Fibroblast of the aortic adventitia (primary cell): Measurements from ENCODE around the gene KIF15. TPM values are rescaled to one million over a fixed set of nuclear protein-coding genes. Genes with fewer than 3 reads are reported as not detected.

Experiments used
- DNase-seq: peaks from one replicate; pipeline ENCODE4 v3.0.0-alpha.2; 2010; ENCODE audit warnings: low read depth
- H3K4me3 ChIP-seq: 2 replicates; pipeline ENCODE4 v1.5.1; 2011; ENCODE audit warnings: low read depth, mild to moderate bottlenecking, control low read depth, low read length, moderate library complexity
- CTCF ChIP-seq: IDR thresholded peaks from 2 replicates; pipeline ENCODE4 v1.5.1; 2011; ENCODE audit warnings: mild to moderate bottlenecking, low read length, control low read depth, inconsistent platforms; ENCODE audit not compliant: insufficient read depth
- total RNA-seq: library from RNA; depleted of rRNA; stranded (reverse); fragments of >200 nt; gene quantifications from 2 replicates; pipeline ENCODE4 v1.2.3, GENCODE V29; 2012; ENCODE audit warnings: low replicate concordance

Gene KIF15
- total RNA-seq, 1 donor = 17.1 TPM

- H3K4me3 ChIP-seq = no peak overlapping the region
- TF ChIP-seq CTCF = no peak
- no peak for DNase-seq
Measured at GRCh38 chr3:44890258-44890657, 128.7 kb downstream of the KIF15 start.

- H3K4me3 ChIP-seq = no peak overlapping the region
- no peak for TF ChIP-seq CTCF
- DNase-seq = no peak
Measured at GRCh38 chr3:44890852-44891251, 129.3 kb downstream of the KIF15 start.

DNA sequence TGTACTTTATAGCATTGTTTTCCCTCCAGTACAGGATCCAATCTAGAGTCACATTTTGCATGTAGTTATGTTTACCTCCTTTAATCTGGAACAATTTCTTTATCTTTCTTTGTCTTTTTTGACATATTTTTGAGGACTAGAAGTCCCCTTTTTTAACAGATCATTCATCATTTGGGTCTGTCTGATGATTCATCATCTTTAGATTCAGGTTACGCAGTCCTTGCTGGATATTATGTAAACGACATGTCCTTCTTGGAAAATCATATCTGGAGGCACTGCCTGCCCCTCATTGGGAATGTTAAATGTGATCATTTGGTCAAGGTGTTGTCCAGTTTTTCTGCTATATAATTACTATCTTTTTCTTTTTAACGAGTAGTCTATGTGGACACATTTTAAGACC, 131.1 kb downstream of the KIF15 start:
- DNase-seq = peak; percentile 36
- H3K4me3 ChIP-seq = no peak overlapping the region
- TF ChIP-seq CTCF = no peak

DNA sequence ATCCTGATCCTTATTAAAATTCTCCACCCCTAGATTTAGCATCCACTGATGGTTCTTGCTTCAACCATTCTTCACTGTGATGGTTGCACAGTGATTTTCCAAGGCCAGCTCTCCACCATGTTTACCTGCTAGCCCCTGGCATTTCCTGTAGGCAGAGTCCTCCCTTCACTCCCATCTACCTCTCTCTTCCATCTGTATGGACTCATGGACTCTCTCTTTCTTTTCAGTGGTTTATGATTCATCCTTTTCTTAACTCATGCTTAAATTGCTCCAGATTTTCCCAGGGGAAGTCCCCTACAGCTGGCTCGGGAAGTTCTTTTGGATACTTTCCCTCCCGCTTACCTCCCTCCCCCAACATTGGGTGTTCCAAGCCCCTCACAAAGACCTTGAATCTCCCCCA, 131.5 kb downstream of the KIF15 start:
- H3K4me3 ChIP-seq = no peak overlapping the region
- no peak for TF ChIP-seq CTCF
- DNase-seq = peak; percentile 68

DNA sequence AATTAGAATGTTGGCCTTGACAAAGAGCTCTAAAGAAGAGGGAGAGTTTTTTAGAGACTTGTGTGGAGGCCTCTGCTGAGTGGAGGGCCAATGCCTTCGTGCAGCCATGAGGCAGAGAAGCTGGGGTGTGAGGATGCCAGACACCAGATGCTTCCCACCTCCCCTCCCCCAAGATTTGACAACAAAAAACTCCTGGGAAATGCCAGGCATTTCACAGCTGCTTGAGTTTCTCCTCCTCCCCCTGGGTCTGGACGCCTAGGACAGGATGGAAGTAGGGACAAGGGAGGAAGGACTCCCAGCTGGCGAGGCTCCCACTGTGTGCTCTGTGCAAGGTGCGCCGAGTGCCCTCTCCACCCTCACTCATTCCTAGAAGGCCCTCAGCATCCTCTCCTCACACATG, 132.9 kb downstream of the KIF15 start:
- TF ChIP-seq CTCF = no peak
- H3K4me3 ChIP-seq = no peak overlapping the region
- peak; percentile 10 for DNase-seq

GRCh38 chr3:44896440-44896839, 134.8 kb downstream of the KIF15 start:
- no peak overlapping the region for H3K4me3 ChIP-seq
- DNase-seq = no peak
- TF ChIP-seq CTCF = no peak

DNA sequence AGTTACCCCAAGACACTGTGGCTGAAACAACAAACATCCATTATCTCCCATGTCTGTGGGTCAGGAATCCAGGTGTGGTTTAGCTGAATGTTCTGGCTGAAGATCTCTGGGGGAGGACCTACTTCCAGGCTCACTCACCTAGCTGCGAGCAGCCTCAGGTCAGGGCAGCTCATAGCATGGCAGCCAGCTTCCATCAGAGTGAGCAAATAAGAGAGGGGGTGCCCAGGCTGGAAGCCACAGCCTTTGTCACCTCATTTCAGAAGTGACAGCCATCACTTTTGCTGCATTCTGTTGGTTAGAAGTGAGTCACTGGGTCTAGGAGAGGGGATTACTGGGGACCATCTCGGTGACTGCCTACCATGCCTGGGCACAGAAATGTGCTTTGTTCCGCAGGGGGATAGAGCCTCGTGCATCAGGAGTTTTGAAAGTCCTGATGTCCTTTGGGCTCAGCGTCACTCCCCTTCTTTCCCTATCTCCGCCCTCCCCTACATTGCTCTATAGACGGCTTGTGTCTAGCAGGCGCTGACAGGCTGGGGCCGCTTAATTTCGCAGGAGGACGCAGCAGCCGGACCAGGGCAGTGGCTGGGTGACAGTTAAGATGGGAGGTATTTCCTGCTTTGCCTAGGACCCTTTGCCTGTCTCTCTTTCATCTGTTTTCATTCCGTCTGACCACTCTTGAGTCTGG, 138.2 kb downstream of the KIF15 start:
- H3K4me3 ChIP-seq = no peak overlapping the region
- TF ChIP-seq CTCF = no peak
- DNase-seq = no peak
